Sciatic nerve (tissue), 2 donors: ENCODE measurements around the gene WDTC1. TPM values are rescaled to one million over a fixed set of nuclear protein-coding genes. Genes with fewer than 3 reads are reported as not detected.
A peak's percentile ranks its signal among the peaks of the same experiment; 100 is the strongest.

Source experiments
- ATAC-seq: fragments of 200-7000 bp; cut with Tn5 transposase; one replicate; pipeline ENCODE4 v1.9.1; 2020; ENCODE audit warnings: mild to moderate bottlenecking, moderate library complexity
- DNase-seq: peaks from one replicate; pipeline ENCODE4 v3.0.0-alpha.2; 2020; ENCODE audit warnings: low spot score
- intact Hi-C: fragments of 100-400 bp; cut with DNase I; formaldehyde crosslinking; loops from one replicate; pipeline ENCODE4 v1.14.2; 2022
- total RNA-seq: library from RNA; stranded (reverse); fragmentation: NEBNext Ultra II Directional; extraction: Animal tissue kit (Norgen Biotek cat#: 25700); gene quantifications from one replicate; pipeline ENCODE4 v1.2.1, GENCODE V29; 2021
- donor health status: DM: no; HTN: no; CAD: no.
- donor health status: DM: no; HTN: no; CAD: no.

WDTC1 gene
- total RNA-seq, 1 donor from 2014 or later, result 39.6 TPM

GRCh38 chr1:27297903-27298302 is 63.5 kb downstream of the WDTC1 start:
- intact Hi-C loops, result no loop called here
- DNase-seq, result no peak
- ATAC-seq, result no peak

GRCh38 chr1:27298632-27299384 is 64.4 kb downstream of the WDTC1 start:
- no peak for DNase-seq
- no peak for ATAC-seq
- intact Hi-C loops, result no loop called here

DNA sequence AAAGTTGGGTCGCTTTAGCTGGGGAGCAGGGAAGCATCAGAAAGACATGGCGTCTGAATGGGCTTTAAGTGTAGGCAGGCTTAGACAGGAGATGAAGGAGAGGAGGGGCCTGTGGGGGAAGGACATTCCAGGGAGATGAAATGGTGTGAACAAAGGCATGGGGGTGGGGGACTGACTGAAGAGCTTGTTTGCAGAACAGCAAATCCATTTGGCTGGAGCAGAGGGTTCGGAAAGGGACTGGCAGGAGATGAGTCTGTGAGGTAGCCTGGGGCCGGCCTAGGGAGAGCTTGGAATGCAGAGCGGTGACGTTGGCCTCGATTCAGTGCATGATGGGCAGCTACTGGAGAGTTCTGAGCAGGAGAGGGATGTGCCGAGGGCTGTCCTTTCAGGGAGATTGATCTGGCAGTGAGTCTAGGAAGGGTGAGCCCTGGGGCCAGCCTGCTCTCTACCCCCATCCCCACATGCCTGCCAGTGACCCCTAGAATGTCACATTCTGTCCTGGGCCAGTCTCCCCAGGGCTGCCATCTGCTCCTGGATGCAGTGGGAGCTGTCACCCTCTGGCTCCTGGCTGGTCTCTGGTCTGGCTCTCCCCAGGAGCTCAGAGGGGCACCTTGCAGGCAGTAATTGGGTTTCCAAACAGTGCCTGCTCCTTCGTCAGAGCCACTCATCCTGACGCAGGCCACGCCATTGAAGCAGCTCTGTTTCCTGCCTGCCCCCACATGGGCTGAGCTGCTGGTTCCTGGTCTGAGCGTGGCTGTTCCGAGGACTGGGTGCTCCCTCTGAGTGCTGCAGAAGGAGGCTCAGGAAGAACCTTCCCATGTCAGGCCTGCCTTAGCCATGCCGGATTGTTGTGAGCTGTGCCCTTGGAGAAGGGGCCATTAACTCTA is 65.2 kb downstream of the WDTC1 start:
- intact Hi-C loops, result loop anchor here (5.0 kb wide), 1 partner anchor 93 kb away; the partner anchor contains the start of gene GPR3
- ATAC-seq (peak; percentile 69), DNase-seq (peak; percentile 74)

DNA sequence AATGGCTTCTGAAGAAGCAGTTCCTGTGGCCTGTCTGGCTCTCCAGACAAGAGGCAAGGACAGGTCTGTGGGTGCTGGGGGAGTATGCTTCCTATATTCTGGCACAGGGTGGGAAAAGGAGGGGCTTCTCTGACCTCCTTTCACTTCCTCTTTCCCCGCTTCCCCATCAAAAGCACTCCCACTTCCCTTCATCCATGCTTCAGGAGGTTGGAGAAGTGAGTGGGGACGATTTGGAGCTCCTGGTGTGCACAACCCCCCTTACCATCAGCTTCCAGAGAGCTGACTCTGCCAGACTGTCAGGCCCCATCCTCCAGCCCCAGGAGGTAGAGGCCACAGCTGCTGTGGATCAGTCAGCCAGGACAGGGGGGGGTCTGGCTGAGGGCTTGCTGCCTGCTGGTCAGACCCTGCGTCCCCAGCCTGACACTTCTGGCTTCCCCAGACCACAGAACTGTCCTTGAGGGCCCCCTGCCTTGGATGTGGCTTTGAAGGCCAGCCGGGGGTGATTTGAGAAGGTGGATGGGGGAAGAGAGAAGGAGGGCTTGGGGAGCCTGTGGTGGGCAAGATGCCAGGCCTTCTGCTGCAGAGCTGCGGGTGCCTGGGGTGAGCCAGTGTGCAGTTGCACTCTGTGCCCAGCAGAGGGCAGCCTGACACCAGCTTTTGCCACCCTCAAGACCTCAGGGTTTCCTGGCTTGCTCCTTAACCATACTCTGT is 66.1 kb downstream of the WDTC1 start:
- intact Hi-C loops, result loop anchor here (5.0 kb wide), 1 partner anchor 92 kb away; the partner anchor contains the start of gene GPR3
- peak; percentile 89 for DNase-seq
- peak; percentile 91 for ATAC-seq

DNA sequence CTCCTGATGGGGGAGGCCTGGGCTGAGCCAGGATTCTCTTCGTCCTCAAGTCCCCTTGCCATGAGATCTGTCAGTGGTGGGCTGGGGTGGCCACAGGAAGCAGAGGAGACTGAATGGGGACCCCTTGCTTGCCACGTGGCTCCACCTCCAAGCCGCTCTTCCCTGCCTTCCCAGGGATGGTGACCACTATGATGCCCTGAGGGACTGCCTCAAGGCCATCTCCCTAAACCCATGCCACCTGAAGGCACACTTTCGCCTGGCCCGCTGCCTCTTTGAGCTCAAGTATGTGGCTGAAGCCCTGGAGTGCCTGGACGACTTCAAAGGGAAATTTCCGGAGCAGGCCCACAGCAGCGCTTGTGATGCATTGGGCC is 66.6 kb downstream of the WDTC1 start:
- peak; percentile 1 for ATAC-seq
- intact Hi-C loops, result loop anchor here (5.0 kb wide), 1 partner anchor 91 kb away; the partner anchor contains the start of gene GPR3
- peak; percentile 65 for DNase-seq

- DNase-seq, result no peak
- no peak for ATAC-seq
- intact Hi-C loops, result loop anchor here (5.0 kb wide), 1 partner anchor 91 kb away; the partner anchor contains the start of gene GPR3
Measured at GRCh38 chr1:27301582-27302199, 67.3 kb downstream of the WDTC1 start.

GRCh38 chr1:27302612-27303011 is 68.2 kb downstream of the WDTC1 start:
- intact Hi-C loops, result loop anchor here (5.0 kb wide), 1 partner anchor 90 kb away; the partner anchor contains the start of gene GPR3
- ATAC-seq (no peak), DNase-seq (no peak)

GRCh38 chr1:27303509-27303908 is 69.1 kb downstream of the WDTC1 start:
- no peak for ATAC-seq
- intact Hi-C loops, result loop anchor here (5.0 kb wide), 1 partner anchor 89 kb away; the partner anchor contains the start of gene GPR3
- no peak for DNase-seq

- no peak for DNase-seq
- intact Hi-C loops, result no loop called here
- ATAC-seq, result no peak
Measured at GRCh38 chr1:27306071-27306470, 71.6 kb downstream of the WDTC1 start.

DNA sequence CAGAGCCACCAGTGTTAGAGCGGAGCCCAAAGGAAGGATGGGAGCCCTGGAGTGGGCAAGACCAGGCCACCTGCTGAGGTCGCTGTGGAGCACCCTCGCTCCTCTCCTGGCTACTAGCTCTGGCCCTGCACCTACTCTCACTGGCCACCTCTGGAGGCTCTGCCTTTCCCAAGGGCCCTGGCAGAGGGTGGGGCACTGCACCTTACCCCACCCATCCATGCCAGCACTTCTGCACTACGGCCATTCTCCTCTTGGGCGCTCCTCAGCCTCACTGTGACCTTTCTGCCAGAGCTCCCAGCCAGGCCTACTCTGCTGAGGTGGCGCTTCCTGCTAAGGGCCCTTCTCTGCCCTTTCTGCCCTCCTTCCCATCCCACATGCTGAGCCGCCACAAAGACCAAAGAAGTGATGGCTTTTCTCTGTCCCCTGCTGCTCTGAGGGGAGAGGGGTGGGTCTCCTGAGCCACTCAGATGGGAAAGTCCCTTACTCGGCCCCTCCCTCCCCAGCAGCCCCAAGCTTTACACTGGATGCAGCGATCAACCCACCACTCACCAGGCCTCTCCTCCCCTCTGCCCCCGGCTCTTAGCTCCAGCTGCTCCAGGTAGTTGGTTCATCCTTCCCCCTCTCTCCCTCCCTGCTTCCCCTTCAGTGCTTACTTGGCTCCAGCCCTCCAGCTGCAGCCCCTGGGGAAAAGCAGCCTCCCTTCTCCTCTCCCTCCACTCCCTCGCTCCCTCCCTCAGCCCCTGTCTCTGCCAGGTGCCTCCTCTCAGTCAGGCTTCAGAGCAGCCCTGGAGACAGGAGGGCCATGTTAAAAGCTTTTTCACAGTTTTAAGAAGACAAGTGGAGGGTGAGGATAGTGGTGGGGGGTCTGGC is 72.7 kb downstream of the WDTC1 start:
- peak; percentile 40 for ATAC-seq
- no peak for DNase-seq
- intact Hi-C loops, result no loop called here

DNA sequence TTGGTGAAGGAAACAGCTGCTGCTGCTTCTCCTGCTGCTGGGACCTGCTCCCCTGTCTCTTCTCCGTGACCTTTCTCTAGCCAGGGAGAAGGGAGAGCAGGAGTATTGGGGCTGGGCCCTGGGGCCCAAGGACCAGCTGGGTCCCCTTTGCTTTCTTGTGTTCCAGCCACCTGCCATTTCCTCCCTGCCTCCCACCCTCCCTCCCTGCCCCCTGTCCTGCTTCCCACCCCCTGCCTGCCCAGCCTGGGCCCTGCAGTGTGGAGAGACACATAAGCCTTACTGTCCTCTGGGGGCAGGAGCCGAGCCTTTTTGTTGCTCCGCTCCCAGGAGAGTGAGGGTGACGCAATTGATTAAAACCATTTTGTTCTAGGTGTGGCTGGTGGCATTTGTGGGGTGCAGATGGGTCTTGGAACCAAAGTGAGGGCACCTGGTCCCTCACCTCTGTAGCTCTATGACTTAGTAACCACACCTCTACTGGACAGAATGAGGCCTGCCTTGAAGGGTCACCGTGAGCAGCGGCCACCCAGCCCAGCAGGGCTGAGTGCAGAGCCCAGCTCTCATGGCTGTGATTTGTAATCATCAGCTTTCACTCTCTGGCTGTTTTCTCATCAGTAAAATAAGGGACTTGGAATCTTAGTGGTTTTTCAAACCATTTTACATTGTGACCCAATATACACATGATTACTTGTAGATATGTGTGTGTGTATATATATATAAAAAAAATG is 73.6 kb downstream of the WDTC1 start:
- intact Hi-C loops, result no loop called here
- ATAC-seq, result no peak

GRCh38 chr1:27314169-27314568 is 79.7 kb downstream of the WDTC1 start:
- intact Hi-C loops, result no loop called here
- ATAC-seq, result no peak
- DNase-seq, result no peak

More for the DNA sequence above, 73.6 kb downstream of the WDTC1 start:
- no peak for DNase-seq

DNA sequence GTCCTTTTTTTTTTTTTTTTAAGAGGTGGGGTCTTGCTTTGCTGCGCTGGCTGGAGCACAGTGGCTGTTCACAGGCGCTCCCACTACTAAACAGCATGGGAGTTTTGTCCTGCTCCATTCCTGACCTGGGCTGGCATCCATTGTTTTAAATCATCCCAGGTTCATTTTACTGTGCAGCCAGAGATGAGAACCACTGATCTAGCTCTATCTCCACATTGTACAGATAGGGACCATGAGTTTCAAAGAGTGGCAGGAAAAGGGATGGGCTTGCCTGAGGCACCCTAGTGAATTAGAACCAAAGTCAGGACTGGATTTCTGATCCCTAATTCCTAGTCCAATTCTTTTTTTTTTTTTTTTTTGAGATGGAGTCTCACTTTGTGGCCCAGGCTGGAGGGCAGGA is 80.3 kb downstream of the WDTC1 start:
- no peak for DNase-seq
- intact Hi-C loops, result no loop called here
- ATAC-seq, result no peak

DNA sequence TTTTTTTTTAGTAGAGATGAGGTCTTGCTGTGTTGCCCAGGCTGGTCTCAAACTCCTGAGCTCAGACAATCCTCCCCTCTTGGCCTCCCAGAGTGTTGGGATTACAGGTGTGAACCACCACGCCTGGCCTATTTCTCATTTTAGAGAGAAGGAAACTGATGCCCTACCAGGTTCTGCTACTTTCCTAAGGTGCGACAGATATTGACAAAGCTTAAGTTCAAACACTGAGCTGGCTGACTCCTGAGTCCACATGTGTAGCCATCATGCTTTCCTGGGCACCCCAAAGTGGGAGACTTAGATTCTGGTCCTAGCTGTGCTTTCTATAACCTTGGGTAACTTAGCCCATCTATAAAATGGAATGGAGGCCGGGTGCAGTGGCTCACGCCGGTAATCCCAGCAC is 82.4 kb downstream of the WDTC1 start:
- DNase-seq (no peak), ATAC-seq (no peak)
- intact Hi-C loops, result no loop called here

GRCh38 chr1:27318136-27318535 is 83.7 kb downstream of the WDTC1 start:
- intact Hi-C loops, result no loop called here
- DNase-seq, result no peak
- ATAC-seq, result no peak

- DNase-seq (no peak), ATAC-seq (no peak)
- intact Hi-C loops, result no loop called here
Measured at GRCh38 chr1:27318596-27318995, 84.2 kb downstream of the WDTC1 start.
